Measurements from ENCODE around the gene NR1H4. TPM values are rescaled to one million over a fixed set of nuclear protein-coding genes. Genes with fewer than 3 reads are reported as not detected.
A peak's percentile ranks its signal among the peaks of the same experiment; 100 is the strongest.

The NR1H4 gene
- total RNA-seq (100 to 1,000 TPM in 1 of 2 donors, 10 to 100 TPM in 1; 46.8 to 106 TPM), polyA plus RNA-seq (10 to 100 TPM; 33.5 to 63.1 TPM)

DNA sequence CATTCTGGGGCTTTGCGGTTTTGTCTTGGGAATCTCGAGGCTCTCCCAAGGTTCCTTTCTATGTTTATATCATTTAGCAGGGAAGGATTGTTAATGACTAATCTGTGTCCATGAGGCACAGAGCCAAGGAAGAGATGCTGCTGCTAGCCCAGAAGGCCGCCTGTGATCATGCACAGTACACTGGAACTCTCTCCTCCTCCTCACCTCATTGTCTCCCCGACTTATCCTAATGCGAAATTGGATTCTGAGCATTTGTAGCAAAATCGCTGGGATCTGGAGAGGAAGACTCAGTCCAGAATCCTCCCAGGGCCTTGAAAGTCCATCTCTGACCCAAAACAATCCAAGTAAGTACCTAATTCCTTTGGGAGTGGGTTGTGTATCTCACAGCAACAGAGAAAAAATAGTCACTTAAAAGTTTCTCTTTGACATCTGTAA lies at the start of gene NR1H4:
NR1H4 (plus strand) TSS at position 151 of the 435 bp plus-strand sequence. CDS start 19,458 bp downstream, outside the sequence.
- H3K4me3 ChIP-seq (ENCODE audit: low read depth in 1 of 3, low read length in 3 of 3) = peak within 1 kb of the TSS; percentile 71 to 100 (median 94)
- H3K4me1 ChIP-seq (ENCODE audit: control insufficient read depth in 4 of 4, insufficient read depth in 4 of 4, low read length in 3 of 4) = peaks cover 0 to 22% (median 19%) of the 10 kb centered on the region in 4 donors
- no peak for TF ChIP-seq CTCF (IDR thresholded peaks at IDR 0.05; ENCODE audit: low read depth, low read length, missing input control)
- peak; percentile 33 to 55 for TF ChIP-seq HNF4A (conservative IDR thresholded peaks at IDR 0.05)
- peak; percentile 39 to 45 for TF ChIP-seq JUND (IDR thresholded peaks at IDR 0.05)
- TF ChIP-seq SP1 (IDR thresholded peaks at IDR 0.05) = peak; percentile 43
- peak; percentile 99 for TF ChIP-seq TAF1 (conservative IDR thresholded peaks at IDR 0.05)
- TF ChIP-seq EGR1 (IDR thresholded peaks at IDR 0.05; ENCODE audit: low read depth in 2 of 2) = no peak
- no peak for TF ChIP-seq ZBTB33 (IDR thresholded peaks at IDR 0.05)
- TF ChIP-seq GABPA (IDR thresholded peaks at IDR 0.05 in 1 of 2, conservative IDR thresholded peaks at IDR 0.05 in 1 of 2) = no peak
- peak; percentile 5 for TF ChIP-seq FOXA2 (IDR thresholded peaks at IDR 0.05)
- TF ChIP-seq, protein P1, sequence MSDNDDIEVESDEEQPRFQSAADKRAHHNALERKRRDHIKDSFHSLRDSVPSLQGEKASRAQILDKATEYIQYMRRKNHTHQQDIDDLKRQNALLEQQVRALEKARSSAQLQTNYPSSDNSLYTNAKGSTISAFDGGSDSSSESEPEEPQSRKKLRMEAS (IDR thresholded peaks at IDR 0.05) = peak; percentile 42
- TF ChIP-seq NR2F2 (IDR thresholded peaks at IDR 0.05) = no peak
- TF ChIP-seq RAD21 (IDR thresholded peaks at IDR 0.05) = peak; percentile 42
- no peak for TF ChIP-seq HNF4G (IDR thresholded peaks at IDR 0.05)
- TF ChIP-seq REST (IDR thresholded peaks at IDR 0.05) = peak; percentile 78
- no peak for TF ChIP-seq ATF3 (IDR thresholded peaks at IDR 0.05)
- TF ChIP-seq YY1 (IDR thresholded peaks at IDR 0.05) = peak; percentile 86
- TF ChIP-seq RXRA (IDR thresholded peaks at IDR 0.05) = peak; percentile 20 to 44
- no peak for TF ChIP-seq FOXA1 (IDR thresholded peaks at IDR 0.05)
- DNase-seq (ENCODE audit: low spot score) = peak; percentile 55
- WGBS = 22% methylated on average over 6 of the region's 6 CpGs
- no peaks in the 10 kb centered on the region for H3K9me3 ChIP-seq (ENCODE audit: control insufficient read depth in 4 of 4, low read length in 3 of 4)
- H3K27ac ChIP-seq (ENCODE audit: low read depth in 1 of 2, low read length in 2 of 2) = peak within 1 kb of the TSS; percentile 78 to 82
- peak within 1 kb of the TSS; percentile 75 to 93 for H3K9ac ChIP-seq (ENCODE audit: low read depth in 1 of 2, low read length in 2 of 2)
- no peaks in the 10 kb centered on the region for H3K36me3 ChIP-seq (ENCODE audit: control insufficient read depth in 4 of 4, insufficient read depth in 3 of 4, low read depth in 1 of 4, low read length in 3 of 4)
- H3K27me3 ChIP-seq (ENCODE audit: control insufficient read depth in 4 of 4, insufficient read depth in 4 of 4, low read length in 3 of 4) = no peaks in the 10 kb centered on the region
